IMR-90 (cell line): Measurements from ENCODE around the gene CBR1. TPM values are rescaled to one million over a fixed set of nuclear protein-coding genes. Genes with fewer than 3 reads are reported as not detected.

Experiments
- ATAC-seq: fragments of 200-7000 bp; cut with Tn5 transposase; 2 replicates; pipeline ENCODE4 v1.9.1; 2020; ENCODE audit warnings: low read depth, mild to moderate bottlenecking, moderate library complexity
- BruUV-seq: library from RNA; stranded (reverse); fragments of 400-500 nt; replicated peaks from 2 replicates; lab custom pipeline; 2021; lab: Mats Ljungman, UMichigan
- CTCF ChIA-PET: fragments of 300-600 bp; formaldehyde crosslinking; extraction: SDS; loops from one replicate; lab custom pipeline; 2021; ENCODE audit warnings: antibody characterized with exemption; lab: Yijun Ruan, JAX
- POLR2A ChIA-PET: fragments of 300-600 bp; sonication (Branson Sonifier 250); formaldehyde crosslinking; loops from one replicate; lab custom pipeline; 2022; ENCODE audit warnings: antibody characterized with exemption; ENCODE audit not compliant: unreplicated experiment; lab: Charles Lee
- DNase-seq: peaks from one replicate; pipeline ENCODE4 v3.0.0; 2013
- H2AFZ ChIP-seq: replicated peaks from 2 replicates; pipeline ENCODE3; 2013; ENCODE audit warnings: low read length, mild to moderate bottlenecking; ENCODE audit not compliant: poor library complexity
- H2AK5ac ChIP-seq: 2 replicates; pipeline ENCODE4 v1.6.1; 2013; ENCODE audit warnings: low read depth, low read length, inconsistent platforms
- H2AK9ac ChIP-seq: replicated peaks from 2 replicates; pipeline ENCODE3; 2013; ENCODE audit warnings: mild to moderate bottlenecking, low read depth, low read length, moderate library complexity; ENCODE audit not compliant: poor library complexity
- H2BK120ac ChIP-seq: 2 replicates; pipeline ENCODE4 v1.6.1; 2013; ENCODE audit warnings: low read depth, low read length, inconsistent platforms
- H2BK15ac ChIP-seq: 3 replicates; pipeline ENCODE4 v1.6.1; 2013; ENCODE audit warnings: low read depth, low read length, inconsistent platforms
- H2BK20ac ChIP-seq: 2 replicates; pipeline ENCODE4 v1.6.1; 2013; ENCODE audit warnings: low read depth, mild to moderate bottlenecking, inconsistent platforms, low read length, moderate library complexity
- H2BK5ac ChIP-seq: 2 replicates; pipeline ENCODE4 v1.6.1; 2013; ENCODE audit warnings: mild to moderate bottlenecking, low read depth, low read length, inconsistent platforms; ENCODE audit not compliant: poor library complexity, severe bottlenecking
- H3K14ac ChIP-seq: replicated peaks from 2 replicates; pipeline ENCODE4 v1.6.1; 2013; ENCODE audit warnings: low read depth, low read length, inconsistent platforms
- H3K18ac ChIP-seq: 2 replicates; pipeline ENCODE4 v1.6.1; 2013; ENCODE audit warnings: low read depth, low read length, control low read depth
- H3K23ac ChIP-seq: 2 replicates; pipeline ENCODE4 v1.6.1; 2013; ENCODE audit warnings: low read depth, low read length, inconsistent platforms
- H3K27ac ChIP-seq: 2 replicates; pipeline ENCODE4 v1.5.1; 2013; ENCODE audit warnings: mild to moderate bottlenecking, control low read depth, low read length; ENCODE audit not compliant: insufficient read depth
- H3K27me3 ChIP-seq: 2 replicates; pipeline ENCODE4 v1.6.1; 2013; ENCODE audit warnings: low read length; ENCODE audit not compliant: control insufficient read depth, insufficient read depth
- H3K36me3 ChIP-seq: 2 replicates; pipeline ENCODE4 v1.6.1; 2013; ENCODE audit warnings: low read length, mixed read lengths; ENCODE audit not compliant: control insufficient read depth, insufficient read depth
- H3K4ac ChIP-seq: 2 replicates; pipeline ENCODE4 v1.6.1; 2013; ENCODE audit warnings: low read depth, low read length, inconsistent platforms
- H3K4me1 ChIP-seq: 2 replicates; pipeline ENCODE4 v1.6.1; 2013; ENCODE audit warnings: low read length, mixed read lengths; ENCODE audit not compliant: control insufficient read depth, insufficient read depth
- H3K4me2 ChIP-seq: 2 replicates; pipeline ENCODE4 v1.6.1; 2013; ENCODE audit warnings: low read depth, mild to moderate bottlenecking, control low read depth, low read length, moderate library complexity
- H3K4me3 ChIP-seq: 2 replicates; pipeline ENCODE4 v1.5.1; 2013; ENCODE audit warnings: low read depth, mild to moderate bottlenecking, control low read depth, low read length, moderate library complexity; ENCODE audit not compliant: insufficient read depth
- H3K56ac ChIP-seq: 2 replicates; pipeline ENCODE4 v1.6.1; 2013; ENCODE audit warnings: low read length, inconsistent platforms; ENCODE audit not compliant: insufficient read depth; ENCODE audit errors: extremely low read depth
- H3K79me1 ChIP-seq, 2 experiments: 2 replicates each; pipeline ENCODE4 v1.6.1; 2013; ENCODE audit warnings: low read length in 2 of 2, inconsistent platforms in 1 of 2, low read depth in 1 of 2
- H3K9ac ChIP-seq: 2 replicates; pipeline ENCODE4 v1.6.1; 2013; ENCODE audit warnings: low read depth, low read length, control low read depth
- H3K9me1 ChIP-seq: 2 replicates; pipeline ENCODE4 v1.6.1; 2013; ENCODE audit warnings: low read length, inconsistent platforms; ENCODE audit not compliant: insufficient read depth
- H3K9me3 ChIP-seq: 2 replicates; pipeline ENCODE4 v1.6.1; 2013; ENCODE audit warnings: low read length; ENCODE audit not compliant: control insufficient read depth, insufficient read depth
- H4K20me1 ChIP-seq: 2 replicates; pipeline ENCODE4 v1.6.1; 2013; ENCODE audit warnings: low read length, inconsistent platforms; ENCODE audit not compliant: insufficient read depth
- H4K5ac ChIP-seq: 2 replicates; pipeline ENCODE4 v1.6.1; 2013; ENCODE audit warnings: mild to moderate bottlenecking, low read depth, low read length, control low read depth
- H4K8ac ChIP-seq, 2 experiments: 2 replicates each; pipeline ENCODE4 v1.6.1; 2013; ENCODE audit warnings: low read depth in 2 of 2, low read length in 2 of 2, control low read depth in 1 of 2, inconsistent platforms in 1 of 2
- H4K91ac ChIP-seq: 2 replicates; pipeline ENCODE4 v1.6.1; 2013; ENCODE audit warnings: low read depth, low read length, inconsistent platforms; ENCODE audit not compliant: insufficient read depth
- CHD1 ChIP-seq: IDR thresholded peaks from 2 replicates; pipeline ENCODE4 v1.6.1; 2012; ENCODE audit warnings: low read depth, low read length, improper control_type of control experiment
- NFE2L2 ChIP-seq: fragments of 150-350 bp; IDR thresholded peaks from 2 replicates; pipeline ENCODE4 v1.6.1; 2016; ENCODE audit warnings: low read depth, mild to moderate bottlenecking, low read length
- POLR2A ChIP-seq: IDR thresholded peaks from 2 replicates; pipeline ENCODE4 v1.6.1; 2012; ENCODE audit warnings: mild to moderate bottlenecking, low read depth, low read length
- RAD21 ChIP-seq: IDR thresholded peaks from 2 replicates; pipeline ENCODE4 v1.6.1; 2012; ENCODE audit warnings: low read length, improper control_type of control experiment
- WGBS, 2 experiments: methylation state at CpG; one replicate each; pipeline versions ENCODE4 v1.1.5 to v1.1.7; 2013; ENCODE audit warnings: missing lambda C conversion rate in 2 of 2; ENCODE audit not compliant: insufficient read length in 1 of 2; ENCODE audit errors: extremely low coverage in 2 of 2; 5-methylcytosine and 5-hydroxymethylcytosine counted together
- dilution Hi-C: fragments of 300-500 bp; cut with HindIII; formaldehyde crosslinking; loops from one replicate; pipeline ENCODE4 v1.14.3; 2018; ENCODE audit warnings: low sequenced_read_pairs; ENCODE audit not compliant: unreplicated experiment
- in situ Hi-C: fragments of 300-500 bp; cut with MboI; formaldehyde crosslinking; loops from 3 replicates; pipeline ENCODE4 v1.14.3; 2019; ENCODE audit warnings: low sequenced_read_pairs, inconsistent platforms, mixed read lengths
- intact Hi-C: fragments of 100-400 bp; cut with micrococcal nuclease; formaldehyde crosslinking; loops from 2 replicates; pipeline ENCODE4 v1.10.0; 2022
- polyA plus RNA-seq, 3 experiments: library from polyadenylated mRNA; depleted of rRNA; stranded (reverse); fragments of >200 nt; gene quantifications; 2 replicates each; pipeline ENCODE4 v1.2.3, GENCODE V29; 2012; ENCODE audit warnings: low replicate concordance in 1 of 3
- total RNA-seq: library from RNA; depleted of rRNA; stranded (reverse); fragments of >200 nt; gene quantifications from 2 replicates; pipeline ENCODE4 v1.2.3, GENCODE V29; 2012

CBR1 gene
- total and polyA plus RNA-seq, 2 of the 4 experiments (the other 2 are of a cell fraction) = 122 to 222 TPM

DNA sequence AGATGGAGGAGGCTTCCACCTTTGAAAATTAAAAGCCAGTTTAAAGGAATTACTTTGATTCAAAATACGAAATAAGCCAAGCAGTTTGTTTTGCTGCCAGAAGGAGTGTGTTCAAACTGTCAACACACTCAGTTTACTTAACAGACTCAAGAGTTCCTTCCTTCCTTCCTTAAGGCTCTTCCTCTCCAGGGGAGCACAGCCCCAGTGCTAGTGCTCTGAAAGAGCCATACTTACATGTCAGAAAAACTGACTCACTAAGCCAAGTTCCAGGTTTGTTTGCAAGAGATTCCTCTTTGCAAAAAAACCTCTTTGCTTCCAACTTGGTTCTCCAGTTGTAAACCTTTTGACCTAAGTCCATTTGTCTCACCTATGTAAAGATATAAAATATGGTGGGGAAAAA is 23.8 kb upstream of the CBR1 start:
- POLR2A ChIA-PET = no interaction called here
- no peaks in the 10 kb centered on the region for H4K20me1 ChIP-seq
- H4K8ac ChIP-seq = no peak overlapping the region
- TF ChIP-seq POLR2A (no peak), RAD21 (no peak), CHD1 (no peak), NFE2L2 (no peak)
- WGBS, 2 experiments = 100% methylated on average over 1 of the region's 1 CpG; no CpG with 5 or more reads in 1 of the 2 experiments
- no peak overlapping the region for H2AK5ac ChIP-seq
- no peak overlapping the region for H4K5ac ChIP-seq
- no peak overlapping the region for H3K27ac ChIP-seq
- no peaks in the 10 kb centered on the region for H3K9me3 ChIP-seq
- peak; percentile 11 for DNase-seq
- in situ Hi-C loops (no loop called here), dilution Hi-C loops (no loop called here), intact Hi-C loops (no loop called here)
- no peak overlapping the region for H3K23ac ChIP-seq
- H3K9ac ChIP-seq = no peak overlapping the region
- H3K79me1 ChIP-seq = peaks cover 6 to 18% of the 10 kb centered on the region in 2 experiments; a peak in 2 of 4 replicates
- H3K9me1 ChIP-seq = peaks cover 11% of the 10 kb centered on the region; the same call in 1 of the 2 replicates
- no peak overlapping the region for H3K4me3 ChIP-seq
- CTCF ChIA-PET = no interaction called here
- no peak overlapping the region for H2BK20ac ChIP-seq
- no peak overlapping the region for H3K4ac ChIP-seq
- BruUV-seq = no TSS peak
- H2AFZ ChIP-seq = no peak overlapping the region
- ATAC-seq = no peak
- no peak overlapping the region for H3K18ac ChIP-seq
- no peak overlapping the region for H4K91ac ChIP-seq
- no peak overlapping the region for H3K14ac ChIP-seq
- no peak overlapping the region for H2BK15ac ChIP-seq
- no peak overlapping the region for H2BK5ac ChIP-seq
- no peak overlapping the region for H3K56ac ChIP-seq
- H2BK120ac ChIP-seq = no peak overlapping the region
- H3K36me3 ChIP-seq = peaks cover 51% of the 10 kb centered on the region
- H3K4me2 ChIP-seq = no peak overlapping the region
- no peak overlapping the region for H2AK9ac ChIP-seq
- H3K4me1 ChIP-seq = no peaks in the 10 kb centered on the region
- H3K27me3 ChIP-seq = no peaks in the 10 kb centered on the region
